H9 (cell line): ENCODE data around the gene JAK2. TPM values are rescaled to one million over a fixed set of nuclear protein-coding genes. Genes with fewer than 3 reads are reported as not detected.

Experiments used
- DNase-seq: peaks from one replicate; pipeline ENCODE4 v3.0.0-alpha.2; 2017
- H2AFZ ChIP-seq: one replicate; pipeline ENCODE4 v1.6.1; 2013; ENCODE audit warnings: mild to moderate bottlenecking, low read length, control low read depth, moderate library complexity
- H2AK5ac ChIP-seq: 2 replicates; pipeline ENCODE4 v1.6.1; 2013; ENCODE audit warnings: low read length, control low read depth, mixed read lengths; ENCODE audit not compliant: insufficient read length
- H2BK120ac ChIP-seq: one replicate; pipeline ENCODE4 v1.6.1; 2013; ENCODE audit warnings: low read depth, mild to moderate bottlenecking, low read length, control low read depth, inconsistent platforms; ENCODE audit not compliant: poor library complexity, severe bottlenecking
- H2BK12ac ChIP-seq: 2 replicates; pipeline ENCODE4 v1.6.1; 2013; ENCODE audit warnings: low read length, control low read depth, mixed read lengths, low read depth; ENCODE audit not compliant: insufficient read length
- H2BK15ac ChIP-seq: 2 replicates; pipeline ENCODE4 v1.6.1; 2013; ENCODE audit warnings: low read depth, low read length, control low read depth
- H2BK20ac ChIP-seq: one replicate; pipeline ENCODE4 v1.6.1; 2013; ENCODE audit warnings: low read depth, mild to moderate bottlenecking, low read length, control low read depth, inconsistent platforms; ENCODE audit not compliant: poor library complexity, severe bottlenecking
- H2BK5ac ChIP-seq: 2 replicates; pipeline ENCODE4 v1.6.1; 2013; ENCODE audit warnings: low read length, control low read depth, mixed read lengths; ENCODE audit not compliant: insufficient read length
- H3K14ac ChIP-seq: 2 replicates; pipeline ENCODE4 v1.6.1; 2013; ENCODE audit warnings: low read length, control low read depth; ENCODE audit not compliant: insufficient read depth
- H3K18ac ChIP-seq: 2 replicates; pipeline ENCODE4 v1.6.1; 2013; ENCODE audit warnings: low read depth, mild to moderate bottlenecking, mixed read lengths, low read length, control low read depth; ENCODE audit not compliant: insufficient read length
- H3K23ac ChIP-seq: 2 replicates; pipeline ENCODE4 v1.6.1; 2013; ENCODE audit warnings: low read length, control low read depth, mixed read lengths, low read depth; ENCODE audit not compliant: insufficient read length
- H3K23me2 ChIP-seq: 2 replicates; pipeline ENCODE4 v1.6.1; 2013; ENCODE audit warnings: low read depth, mild to moderate bottlenecking, mixed read lengths, low read length, control low read depth; ENCODE audit not compliant: insufficient read length, poor library complexity, severe bottlenecking
- H3K27ac ChIP-seq: 2 replicates; pipeline ENCODE4 v1.5.1; 2013; ENCODE audit warnings: low read length, control low read depth, mixed read lengths, low read depth; ENCODE audit not compliant: insufficient read length
- H3K27me3 ChIP-seq: 2 replicates; pipeline ENCODE4 v1.6.1; 2013; ENCODE audit warnings: low read length, control low read depth, inconsistent platforms; ENCODE audit not compliant: insufficient read depth
- H3K4ac ChIP-seq: 2 replicates; pipeline ENCODE4 v1.6.1; 2013; ENCODE audit warnings: low read depth, mild to moderate bottlenecking, control low read depth, inconsistent platforms, low read length, moderate library complexity
- H3K4me1 ChIP-seq: 2 replicates; pipeline ENCODE4 v1.6.1; 2013; ENCODE audit warnings: low read length, control low read depth, inconsistent platforms; ENCODE audit not compliant: insufficient read depth
- H3K4me2 ChIP-seq: 2 replicates; pipeline ENCODE4 v1.6.1; 2013; ENCODE audit warnings: low read length, control low read depth, mixed read lengths; ENCODE audit not compliant: insufficient read length, insufficient read depth
- H3K56ac ChIP-seq: 2 replicates; pipeline ENCODE4 v1.6.1; 2013; ENCODE audit warnings: low read depth, mild to moderate bottlenecking, mixed read lengths, low read length, control low read depth; ENCODE audit not compliant: insufficient read length
- H3K79me1 ChIP-seq: 2 replicates; pipeline ENCODE4 v1.6.1; 2013; ENCODE audit warnings: low read depth, mild to moderate bottlenecking, moderate library complexity, low read length, control low read depth, inconsistent platforms; ENCODE audit not compliant: insufficient read depth, poor library complexity, severe bottlenecking
- H3K79me2 ChIP-seq: 2 replicates; pipeline ENCODE4 v1.6.1; 2013; ENCODE audit warnings: low read length, control low read depth, inconsistent platforms; ENCODE audit not compliant: insufficient read depth
- H3K9ac ChIP-seq: 2 replicates; pipeline ENCODE4 v1.6.1; 2013; ENCODE audit warnings: low read length, control low read depth, mixed read lengths; ENCODE audit not compliant: insufficient read length; ENCODE audit errors: extremely low read depth
- H3K9me3 ChIP-seq: one replicate; pipeline ENCODE4 v1.6.1; 2013; ENCODE audit warnings: low read depth, low read length, inconsistent platforms; ENCODE audit not compliant: control insufficient read depth
- H3T11ph ChIP-seq: one replicate; pipeline ENCODE4 v1.6.1; 2013; ENCODE audit warnings: mild to moderate bottlenecking, low read length, control low read depth, inconsistent platforms
- H4K20me1 ChIP-seq: one replicate; pipeline ENCODE4 v1.6.1; 2013; ENCODE audit not compliant: control insufficient read depth, insufficient read length, insufficient read depth
- H4K5ac ChIP-seq: 2 replicates; pipeline ENCODE4 v1.6.1; 2013; ENCODE audit warnings: low read depth, mild to moderate bottlenecking, mixed read lengths, low read length, control low read depth; ENCODE audit not compliant: insufficient read length
- H4K8ac ChIP-seq: replicated peaks from 2 replicates; pipeline ENCODE4 v1.6.1; 2013; ENCODE audit warnings: low read length, control low read depth, mixed read lengths, low read depth; ENCODE audit not compliant: insufficient read length
- H4K91ac ChIP-seq: 2 replicates; pipeline ENCODE4 v1.6.1; 2013; ENCODE audit warnings: low read depth, mild to moderate bottlenecking, moderate library complexity, mixed read lengths, low read length, control low read depth; ENCODE audit not compliant: insufficient read length
- H3K27ac Mint-ChIP-seq, 3 experiments: 2 replicates in 2 of 3; 3 replicates in 1 of 3; pipeline ENCODE4 v1.8.0; 2020 to 2021; ENCODE audit warnings: mixed read lengths in 3 of 3, mild to moderate bottlenecking in 1 of 3, moderate library complexity in 1 of 3
- H3K27me3 Mint-ChIP-seq: 2 replicates; pipeline ENCODE4 v1.8.0; 2021; ENCODE audit warnings: low read depth, mild to moderate bottlenecking, moderate library complexity, mixed read lengths
- H3K36me3 Mint-ChIP-seq, 3 experiments: 2 replicates in 2 of 3; 3 replicates in 1 of 3; pipeline ENCODE4 v1.8.0; 2020 to 2021; ENCODE audit warnings: low read depth in 3 of 3, mixed read lengths in 3 of 3; ENCODE audit not compliant: insufficient read depth in 1 of 3
- H3K4me1 Mint-ChIP-seq, 2 experiments: 2 replicates each; pipeline ENCODE4 v1.8.0; 2020; ENCODE audit warnings: mixed read lengths in 2 of 2
- H3K4me3 Mint-ChIP-seq, 2 experiments: 2 replicates in 1 of 2; 3 replicates in 1 of 2; pipeline ENCODE4 v1.8.0; 2020 to 2021; ENCODE audit warnings: mild to moderate bottlenecking in 2 of 2, mixed read lengths in 2 of 2, moderate library complexity in 1 of 2
- H3K9me3 Mint-ChIP-seq, 2 experiments: 2 replicates in 1 of 2; 3 replicates in 1 of 2; pipeline ENCODE4 v1.8.0; 2020; ENCODE audit warnings: mild to moderate bottlenecking in 2 of 2, mixed read lengths in 2 of 2, moderate library complexity in 1 of 2
- WGBS: extraction: QIAGEN DNeasy Blood & Tissue Kit; methylation state at CpG from one replicate; pipeline ENCODE4 v1.1.7; 2013; ENCODE audit warnings: missing lambda C conversion rate, low lambda C conversion rate, mixed read lengths; ENCODE audit not compliant: insufficient read length; ENCODE audit errors: extremely low coverage; 5-methylcytosine and 5-hydroxymethylcytosine counted together
- total RNA-seq: library from RNA; stranded (reverse); gene quantifications from 2 replicates; pipeline ENCODE4 v1.2.1, GENCODE V29; 2021
- TF ChIP-seq, protein P1 (sequence below): fragments of 200-600 bp; sonication (generic); conservative IDR thresholded peaks from 3 replicates; pipeline ENCODE4 v1.8.0; 2021; ENCODE audit warnings: antibody characterized with exemption, mild to moderate bottlenecking

The JAK2 gene
- total RNA-seq, 1 experiment from 2014 or later = 3.4 TPM

- H3K9ac ChIP-seq = no peak overlapping the region
- H2AK5ac ChIP-seq = no peak overlapping the region
- H3T11ph ChIP-seq = no peak overlapping the region
- H3K27ac ChIP-seq = no peak overlapping the region
- H3K27ac Mint-ChIP-seq = no peak overlapping the region
- no CpG with 5 or more reads among the region's 2 CpGs for WGBS
- no peak overlapping the region for H2BK5ac ChIP-seq
- no peak overlapping the region for H3K56ac ChIP-seq
- H3K4me1 Mint-ChIP-seq = no peaks in the 10 kb centered on the region
- H3K18ac ChIP-seq = no peak overlapping the region
- no peak overlapping the region for H2AFZ ChIP-seq
- H4K8ac ChIP-seq = no peak overlapping the region
- no peak for DNase-seq
- no peak overlapping the region for H3K14ac ChIP-seq
- H3K4ac ChIP-seq = no peak overlapping the region
- H3K23me2 ChIP-seq = no peaks in the 10 kb centered on the region
- no peaks in the 10 kb centered on the region; the same call in 1 of the 2 replicates for H3K27me3 Mint-ChIP-seq
- H3K4me3 Mint-ChIP-seq = no peak overlapping the region
- H3K9me3 Mint-ChIP-seq = peaks cover 38 to 51% of the 10 kb centered on the region in 2 experiments
- no peak overlapping the region for H2BK12ac ChIP-seq
- H3K4me2 ChIP-seq = no peak overlapping the region
- H3K23ac ChIP-seq = no peak overlapping the region
- peaks cover 8% of the 10 kb centered on the region for H3K9me3 ChIP-seq
- H2BK120ac ChIP-seq = no peak overlapping the region
- TF ChIP-seq, protein P1, sequence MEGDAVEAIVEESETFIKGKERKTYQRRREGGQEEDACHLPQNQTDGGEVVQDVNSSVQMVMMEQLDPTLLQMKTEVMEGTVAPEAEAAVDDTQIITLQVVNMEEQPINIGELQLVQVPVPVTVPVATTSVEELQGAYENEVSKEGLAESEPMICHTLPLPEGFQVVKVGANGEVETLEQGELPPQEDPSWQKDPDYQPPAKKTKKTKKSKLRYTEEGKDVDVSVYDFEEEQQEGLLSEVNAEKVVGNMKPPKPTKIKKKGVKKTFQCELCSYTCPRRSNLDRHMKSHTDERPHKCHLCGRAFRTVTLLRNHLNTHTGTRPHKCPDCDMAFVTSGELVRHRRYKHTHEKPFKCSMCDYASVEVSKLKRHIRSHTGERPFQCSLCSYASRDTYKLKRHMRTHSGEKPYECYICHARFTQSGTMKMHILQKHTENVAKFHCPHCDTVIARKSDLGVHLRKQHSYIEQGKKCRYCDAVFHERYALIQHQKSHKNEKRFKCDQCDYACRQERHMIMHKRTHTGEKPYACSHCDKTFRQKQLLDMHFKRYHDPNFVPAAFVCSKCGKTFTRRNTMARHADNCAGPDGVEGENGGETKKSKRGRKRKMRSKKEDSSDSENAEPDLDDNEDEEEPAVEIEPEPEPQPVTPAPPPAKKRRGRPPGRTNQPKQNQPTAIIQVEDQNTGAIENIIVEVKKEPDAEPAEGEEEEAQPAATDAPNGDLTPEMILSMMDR = no peak
- no peaks in the 10 kb centered on the region for H3K4me1 ChIP-seq
- no peak overlapping the region for H4K91ac ChIP-seq
- no peaks in the 10 kb centered on the region for H3K79me2 ChIP-seq
- H3K79me1 ChIP-seq = no peaks in the 10 kb centered on the region
- peaks cover 4 to 22% (median 20%) of the 10 kb centered on the region in 3 experiments; a peak in 6 of 7 replicates for H3K36me3 Mint-ChIP-seq
- H3K27me3 ChIP-seq = no peaks in the 10 kb centered on the region
- no peak overlapping the region for H2BK20ac ChIP-seq
- no peak overlapping the region for H2BK15ac ChIP-seq
- H4K20me1 ChIP-seq = no peaks in the 10 kb centered on the region
- H4K5ac ChIP-seq = no peak overlapping the region
Measured at GRCh38 chr9:4955836-4956235, 29.2 kb upstream of the JAK2 start.
